A673 (cell line): ENCODE measurements around the gene CTDSP2. TPM values are rescaled to one million over a fixed set of nuclear protein-coding genes. Genes with fewer than 3 reads are reported as not detected.
"Not testable (repeated sequence)": the region's sequence is repeated elsewhere in the genome, so short reads cannot be mapped to it uniquely, and the experiment has no call there.

Experiments used
- BruUV-seq: library from RNA; stranded (reverse); fragments of 400-500 nt; replicated peaks from 2 replicates; lab custom pipeline; 2021; lab: Mats Ljungman, UMichigan
- CTCF ChIA-PET: fragments of 300-600 bp; sonication (Branson Sonifier 250); formaldehyde crosslinking; loops from one replicate; lab custom pipeline; 2022; ENCODE audit warnings: antibody characterized with exemption; lab: Charles Lee
- POLR2A ChIA-PET: fragments of 300-600 bp; sonication (Branson Sonifier 250); formaldehyde crosslinking; loops from one replicate; lab custom pipeline; 2022; ENCODE audit warnings: antibody characterized with exemption; ENCODE audit not compliant: low non-redundant PET; lab: Charles Lee
- DNase-seq: peaks from one replicate; pipeline ENCODE4 v3.0.0-alpha.2; 2015; ENCODE audit warnings: low spot score
- H3K27ac ChIP-seq: fragments of 200-600 bp; sonication (generic); 2 replicates; pipeline ENCODE4 v1.5.1; 2016; ENCODE audit warnings: mixed run types, low read depth, mild to moderate bottlenecking, mixed read lengths, antibody characterized with exemption, low read length; ENCODE audit not compliant: poor library complexity, severe bottlenecking
- H3K27me3 ChIP-seq: fragments of 200-600 bp; sonication (generic); replicated peaks from 2 replicates; pipeline ENCODE4 v1.6.1; 2017; ENCODE audit warnings: mixed run types, low read depth, mild to moderate bottlenecking, mixed read lengths, antibody characterized with exemption, low read length; ENCODE audit not compliant: insufficient read depth, poor library complexity
- H3K36me3 ChIP-seq: fragments of 200-600 bp; sonication (generic); 2 replicates; pipeline ENCODE4 v1.6.1; 2016; ENCODE audit warnings: mixed run types, mild to moderate bottlenecking, mixed read lengths, antibody characterized with exemption, low read length; ENCODE audit not compliant: insufficient read depth, poor library complexity, severe bottlenecking
- H3K4me1 ChIP-seq: fragments of 200-600 bp; sonication (generic); 2 replicates; pipeline ENCODE4 v1.6.1; 2017; ENCODE audit warnings: mixed run types, mild to moderate bottlenecking, mixed read lengths, antibody characterized with exemption, low read length; ENCODE audit not compliant: insufficient read depth, poor library complexity, severe bottlenecking
- H3K4me3 ChIP-seq: fragments of 200-600 bp; sonication (generic); 2 replicates; pipeline ENCODE4 v1.5.1; 2016; ENCODE audit warnings: low read depth, mixed run types, mild to moderate bottlenecking, mixed read lengths, low read length; ENCODE audit not compliant: poor library complexity, severe bottlenecking
- H3K9me3 ChIP-seq: fragments of 200-600 bp; sonication (generic); 2 replicates; pipeline ENCODE4 v1.6.1; 2016; ENCODE audit warnings: mixed run types, low read depth, mild to moderate bottlenecking, mixed read lengths, antibody characterized with exemption, low read length; ENCODE audit not compliant: poor library complexity, severe bottlenecking
- EZH2 ChIP-seq: fragments of 200-600 bp; sonication (generic); IDR thresholded peaks from 2 replicates; pipeline ENCODE4 v1.6.1; 2017; ENCODE audit warnings: borderline replicate concordance, low read depth, mild to moderate bottlenecking, mixed read lengths, antibody characterized with exemption, low read length; ENCODE audit not compliant: poor library complexity, severe bottlenecking
- intact Hi-C: fragments of 100-400 bp; cut with micrococcal nuclease; formaldehyde crosslinking; loops from one replicate; pipeline ENCODE4 v1.10.0; 2022; ENCODE audit not compliant: unreplicated experiment
- total RNA-seq: library from RNA; stranded (reverse); gene quantifications from 2 replicates; pipeline ENCODE4 v1.2.3, GENCODE V29; 2021
- TF ChIP-seq, protein P1 (sequence below): fragments of 300-800, 200-600 bp; sonication (generic); conservative IDR thresholded peaks from 2 replicates; pipeline ENCODE4 v1.5.1; 2017; ENCODE audit warnings: low read depth, mild to moderate bottlenecking, antibody characterized with exemption, low read length, moderate library complexity, mixed read lengths

Gene CTDSP2
- total RNA-seq, 1 experiment from 2014 or later = 115 TPM

DNA sequence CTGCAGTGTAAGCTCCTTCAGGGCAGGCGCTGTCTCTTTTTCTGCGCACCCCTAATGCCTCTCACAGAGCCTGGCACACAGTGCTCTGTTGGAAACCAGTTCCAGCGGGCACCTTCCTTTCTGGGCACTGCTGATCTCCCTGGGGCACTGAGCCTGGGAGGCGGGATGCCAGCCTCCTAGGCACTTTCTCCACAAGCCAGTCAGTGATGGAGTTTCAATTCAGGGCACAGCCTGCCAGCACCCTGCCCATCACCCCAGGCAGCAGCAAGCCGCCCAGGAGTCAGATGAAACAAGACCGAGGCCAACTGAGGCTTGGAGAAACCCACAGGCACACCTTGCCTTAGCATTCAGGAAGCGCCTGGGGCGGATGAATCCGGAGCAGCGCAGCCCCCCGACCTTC is 5.7 kb upstream of the CTDSP2 start:
- Histone ChIP-seq H3K27ac (no peak overlapping the region), H3K4me1 (peaks cover 5% of the 10 kb centered on the region), H3K27me3 (no peaks in the 10 kb centered on the region), H3K36me3 (no peaks in the 10 kb centered on the region), H3K4me3 (no peak overlapping the region), H3K9me3 (no peaks in the 10 kb centered on the region)
- ChIA-PET CTCF (no interaction called here), POLR2A (no interaction called here)
- TF ChIP-seq, protein P1, sequence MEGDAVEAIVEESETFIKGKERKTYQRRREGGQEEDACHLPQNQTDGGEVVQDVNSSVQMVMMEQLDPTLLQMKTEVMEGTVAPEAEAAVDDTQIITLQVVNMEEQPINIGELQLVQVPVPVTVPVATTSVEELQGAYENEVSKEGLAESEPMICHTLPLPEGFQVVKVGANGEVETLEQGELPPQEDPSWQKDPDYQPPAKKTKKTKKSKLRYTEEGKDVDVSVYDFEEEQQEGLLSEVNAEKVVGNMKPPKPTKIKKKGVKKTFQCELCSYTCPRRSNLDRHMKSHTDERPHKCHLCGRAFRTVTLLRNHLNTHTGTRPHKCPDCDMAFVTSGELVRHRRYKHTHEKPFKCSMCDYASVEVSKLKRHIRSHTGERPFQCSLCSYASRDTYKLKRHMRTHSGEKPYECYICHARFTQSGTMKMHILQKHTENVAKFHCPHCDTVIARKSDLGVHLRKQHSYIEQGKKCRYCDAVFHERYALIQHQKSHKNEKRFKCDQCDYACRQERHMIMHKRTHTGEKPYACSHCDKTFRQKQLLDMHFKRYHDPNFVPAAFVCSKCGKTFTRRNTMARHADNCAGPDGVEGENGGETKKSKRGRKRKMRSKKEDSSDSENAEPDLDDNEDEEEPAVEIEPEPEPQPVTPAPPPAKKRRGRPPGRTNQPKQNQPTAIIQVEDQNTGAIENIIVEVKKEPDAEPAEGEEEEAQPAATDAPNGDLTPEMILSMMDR = no peak
- TF ChIP-seq EZH2 = no peak
- intact Hi-C loops = no loop called here
- no peak for DNase-seq
- BruUV-seq = no TSS peak

DNA sequence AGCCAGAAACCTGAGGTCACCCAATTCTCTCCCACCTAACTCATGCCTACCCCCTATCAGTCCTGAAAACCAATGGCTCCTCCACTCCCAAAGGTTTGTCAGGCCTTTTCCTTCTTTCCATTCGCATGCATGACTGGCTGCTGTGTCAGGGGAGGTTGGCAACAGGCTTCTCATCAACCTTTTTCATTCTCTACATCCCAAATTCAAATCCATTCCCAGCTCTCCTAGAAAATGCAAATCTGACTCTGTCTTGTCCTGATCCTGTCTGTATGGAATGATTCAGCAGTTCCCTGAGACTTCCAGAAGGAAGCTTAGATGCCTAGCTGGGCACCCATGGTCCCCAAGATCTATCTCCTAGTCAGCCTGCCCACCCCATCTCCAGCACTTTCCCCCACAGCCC is 5.0 kb upstream of the CTDSP2 start:
- Histone ChIP-seq H3K4me1 (peaks cover 7% of the 10 kb centered on the region), H3K27ac (no peak overlapping the region), H3K4me3 (no peak overlapping the region), H3K36me3 (no peaks in the 10 kb centered on the region), H3K9me3 (no peaks in the 10 kb centered on the region), H3K27me3 (no peaks in the 10 kb centered on the region)
- no peak for TF ChIP-seq EZH2
- TF ChIP-seq, protein P1 = no peak
- CTCF ChIA-PET = no interaction called here
- intact Hi-C loops = no loop called here
- POLR2A ChIA-PET = no interaction called here
- no peak for DNase-seq
- no TSS peak for BruUV-seq

- no peak overlapping the region for H3K27ac ChIP-seq
- TF ChIP-seq, protein P1 = no peak
- no peak for TF ChIP-seq EZH2
- no TSS peak for BruUV-seq
- intact Hi-C loops = no loop called here
- ChIA-PET POLR2A (interaction anchor here (0.6 kb wide), 1 partner anchor 22 kb away, joined by 4 read pairs; no protein-coding TSS in a partner anchor), CTCF (no interaction called here)
- H3K27me3 ChIP-seq = no peaks in the 10 kb centered on the region
- peaks cover 7% of the 10 kb centered on the region for H3K4me1 ChIP-seq
- no peaks in the 10 kb centered on the region for H3K9me3 ChIP-seq
- no peak for DNase-seq
- H3K4me3 ChIP-seq = no peak overlapping the region
- no peaks in the 10 kb centered on the region for H3K36me3 ChIP-seq
Observed at GRCh38 chr12:57850854-57851430, 4.4 kb upstream of the CTDSP2 start.

DNA sequence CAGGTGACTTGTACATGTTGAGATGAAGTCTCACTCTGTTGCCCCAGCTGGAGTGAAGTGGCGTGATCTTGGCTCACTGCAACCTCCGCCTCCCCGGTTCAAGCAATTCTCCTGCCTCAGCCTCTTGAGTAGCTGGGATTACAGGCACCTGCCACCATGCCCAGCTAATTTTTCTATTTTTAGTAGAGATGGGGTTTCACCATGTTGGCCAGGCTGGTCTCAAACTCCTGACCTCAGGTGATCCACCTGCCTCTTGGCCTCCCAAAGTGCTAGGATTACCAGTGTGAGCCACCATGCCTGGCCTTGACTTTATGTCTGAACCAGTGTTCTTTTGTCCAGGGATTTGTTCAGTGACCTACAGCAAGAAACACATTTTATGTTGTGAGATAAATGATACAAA is 2.9 kb upstream of the CTDSP2 start:
- H3K4me1 ChIP-seq, H3K9me3 ChIP-seq, H3K27me3 ChIP-seq, H3K27ac ChIP-seq, BruUV-seq, CTCF ChIA-PET, H3K4me3 ChIP-seq, intact Hi-C loops, POLR2A ChIA-PET, H3K36me3 ChIP-seq, DNase-seq: not testable (repeated sequence)
